Epithelial cell of esophagus (primary cell): Measurements from ENCODE around the gene MS4A12.
"Not testable (repeated sequence)": the region's sequence is repeated elsewhere in the genome, so short reads cannot be mapped to it uniquely, and the experiment has no call there.

Experiments
- DNase-seq: peaks from one replicate; pipeline ENCODE4 v3.0.0; 2010; ENCODE audit warnings: low read depth
- H3K4me3 ChIP-seq: 2 replicates; pipeline ENCODE4 v1.5.1; 2011; ENCODE audit warnings: mild to moderate bottlenecking, low read length, control low read depth
- CTCF ChIP-seq: IDR thresholded peaks from 2 replicates; pipeline ENCODE4 v1.5.1; 2011; ENCODE audit warnings: low read depth, mild to moderate bottlenecking, low read length, control low read depth, inconsistent platforms; ENCODE audit not compliant: insufficient read depth; ENCODE audit errors: missing control alignments

MS4A12 gene

GRCh38 chr11:60492488-60493009, at the start of gene MS4A12:
Gene MS4A12, plus strand, starts transcription at chr11:60492778. Its CDS starts 4,541 bp downstream, at chr11:60497319.
- DNase-seq = no peak
- TF ChIP-seq CTCF = no peak
- no peak within 1 kb of the TSS for H3K4me3 ChIP-seq

- no peak for TF ChIP-seq CTCF
- H3K4me3 ChIP-seq = no peak overlapping the region
- DNase-seq = no peak
Observed at GRCh38 chr11:60447070-60447469, 45.5 kb upstream of the MS4A12 start.

- no peak overlapping the region for H3K4me3 ChIP-seq
- no peak for DNase-seq
- TF ChIP-seq CTCF = no peak
Observed at GRCh38 chr11:60447846-60448245, 44.7 kb upstream of the MS4A12 start.

GRCh38 chr11:60451185-60451584, 41.4 kb upstream of the MS4A12 start:
- not testable (repeated sequence) for DNase-seq, H3K4me3 ChIP-seq

- DNase-seq = no peak
- H3K4me3 ChIP-seq = no peak overlapping the region
- no peak for TF ChIP-seq CTCF
Observed at GRCh38 chr11:60454212-60454611, 38.4 kb upstream of the MS4A12 start.

- no peak for TF ChIP-seq CTCF
- no peak for DNase-seq
- no peak within 1 kb of the TSS for H3K4me3 ChIP-seq
Observed at GRCh38 chr11:60455531-60456042, 37.0 kb upstream of the MS4A12 start, which contains the start of gene MS4A1. Gene MS4A1, plus strand, starts transcription at chr11:60455847. Its CDS starts 6,528 bp downstream, at chr11:60462375.

GRCh38 chr11:60457576-60457975, 35.0 kb upstream of the MS4A12 start:
- H3K4me3 ChIP-seq = no peak overlapping the region
- no peak for DNase-seq
- no peak for TF ChIP-seq CTCF
